IPS-20b (cell line): ENCODE results near the gene DRAM1.

Experiments
- H3K27ac ChIP-seq: one replicate; pipeline ENCODE4 v1.5.1; 2013; ENCODE audit warnings: low read length
- H3K27me3 ChIP-seq: 2 replicates; pipeline ENCODE4 v1.6.1; 2013; ENCODE audit warnings: mild to moderate bottlenecking, low read length, inconsistent platforms; ENCODE audit not compliant: insufficient read depth
- H3K36me3 ChIP-seq: 2 replicates; pipeline ENCODE4 v1.6.1; 2013; ENCODE audit warnings: low read depth, mild to moderate bottlenecking, inconsistent platforms, low read length, moderate library complexity; ENCODE audit not compliant: insufficient read depth
- H3K4me1 ChIP-seq: 2 replicates; pipeline ENCODE4 v1.6.1; 2013; ENCODE audit warnings: mild to moderate bottlenecking, control low read depth, inconsistent platforms, low read length, moderate library complexity; ENCODE audit not compliant: insufficient read depth
- H3K4me3 ChIP-seq: 2 replicates; pipeline ENCODE4 v1.5.1; 2013; ENCODE audit warnings: mild to moderate bottlenecking, low read length, inconsistent platforms
- H3K9ac ChIP-seq: 2 replicates; pipeline ENCODE4 v1.6.1; 2013; ENCODE audit warnings: low read depth, mild to moderate bottlenecking, inconsistent platforms, low read length, moderate library complexity
- H3K9me3 ChIP-seq: 2 replicates; pipeline ENCODE4 v1.6.1; 2013; ENCODE audit warnings: mild to moderate bottlenecking, low read depth, low read length, inconsistent platforms; ENCODE audit not compliant: insufficient read depth

Gene DRAM1

DNA sequence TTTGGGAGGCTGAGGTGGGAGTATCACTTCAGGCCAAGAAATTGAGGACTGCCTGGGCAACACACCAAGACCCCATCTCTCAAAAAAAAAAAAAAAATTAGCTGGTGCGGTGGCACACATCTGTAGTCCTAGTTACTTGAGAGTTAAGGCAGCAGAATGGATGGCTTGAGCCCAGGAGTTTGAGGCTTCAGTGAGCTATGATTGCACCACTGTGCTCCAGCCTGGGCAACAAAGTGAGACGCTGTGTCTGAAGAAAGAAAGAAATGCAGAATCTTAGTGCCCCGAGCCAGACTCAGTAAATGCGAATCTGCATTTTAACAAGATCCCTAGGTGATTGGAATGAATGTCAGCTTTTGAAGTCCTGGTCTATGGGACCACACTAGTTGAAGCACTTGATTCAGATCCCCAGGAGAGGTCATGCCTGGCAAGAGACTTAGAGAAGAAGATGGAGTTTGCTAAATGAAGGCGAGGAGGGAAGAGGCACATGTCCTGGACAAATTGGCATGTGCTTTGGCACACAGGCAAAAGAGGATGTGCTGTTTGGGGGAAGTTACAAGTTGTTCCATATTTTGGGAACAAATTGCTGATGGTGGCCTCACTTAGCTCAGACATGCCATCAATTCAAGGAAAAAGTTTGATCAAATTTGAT is 56.6 kb downstream of the DRAM1 start:
- 0 out of 2 replicates have a peak, but pooled peaks cover 4% of the 10 kb centered on the region for H3K4me1 ChIP-seq
- no peak overlapping the region for H3K27ac ChIP-seq

DNA sequence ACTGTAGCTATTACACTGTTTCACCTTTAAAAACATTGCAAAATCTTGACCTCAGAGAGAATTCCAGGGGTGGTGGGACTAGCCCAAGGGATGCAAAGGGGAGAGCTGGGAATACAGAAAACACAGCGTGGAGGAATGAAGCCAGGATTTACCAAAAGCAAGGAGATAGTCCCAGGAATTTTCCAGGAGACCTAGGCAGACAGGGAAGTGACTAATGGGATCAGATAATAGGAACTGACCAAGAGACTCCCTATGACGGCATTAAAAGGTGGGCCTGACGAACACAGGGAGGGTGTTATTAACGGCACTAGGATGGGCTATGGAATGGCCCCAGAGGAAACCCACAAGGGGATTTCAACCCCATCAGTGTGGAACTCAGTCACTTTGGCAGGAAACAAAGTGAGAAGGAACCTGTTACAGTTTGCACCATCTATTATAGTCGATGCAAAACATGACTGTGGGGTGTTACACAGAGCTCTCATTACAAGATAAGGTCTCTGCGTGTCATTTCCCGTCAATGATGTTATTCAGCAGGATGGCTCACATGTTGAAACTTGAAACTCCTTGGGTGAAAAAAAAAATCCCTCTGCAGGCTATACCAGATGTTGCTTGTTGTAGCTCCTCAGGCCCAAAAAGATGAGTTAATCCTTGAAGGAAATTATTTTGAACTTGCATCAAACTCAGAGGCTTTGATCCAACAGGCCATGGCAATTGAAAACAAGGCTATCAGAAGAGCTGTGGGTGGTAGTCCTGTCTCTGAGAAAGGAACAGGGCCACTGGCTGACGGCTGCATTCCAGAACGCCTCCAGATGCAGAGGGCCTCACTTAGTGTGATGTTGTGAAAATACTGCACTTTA is 58.7 kb downstream of the DRAM1 start:
- Histone ChIP-seq H3K9ac (no peak overlapping the region), H3K9me3 (no peaks in the 10 kb centered on the region), H3K4me3 (no peak overlapping the region), H3K27ac (no peak overlapping the region), H3K27me3 (no peaks in the 10 kb centered on the region), H3K36me3 (no peaks in the 10 kb centered on the region), H3K4me1 (0 out of 2 replicates have a peak, but pooled peaks cover 4% of the 10 kb centered on the region)

More for the DNA sequence above, 56.6 kb downstream of the DRAM1 start:
- Histone ChIP-seq H3K9ac (no peak overlapping the region), H3K9me3 (no peaks in the 10 kb centered on the region), H3K4me3 (no peak overlapping the region), H3K36me3 (no peaks in the 10 kb centered on the region), H3K27me3 (no peaks in the 10 kb centered on the region)

DNA sequence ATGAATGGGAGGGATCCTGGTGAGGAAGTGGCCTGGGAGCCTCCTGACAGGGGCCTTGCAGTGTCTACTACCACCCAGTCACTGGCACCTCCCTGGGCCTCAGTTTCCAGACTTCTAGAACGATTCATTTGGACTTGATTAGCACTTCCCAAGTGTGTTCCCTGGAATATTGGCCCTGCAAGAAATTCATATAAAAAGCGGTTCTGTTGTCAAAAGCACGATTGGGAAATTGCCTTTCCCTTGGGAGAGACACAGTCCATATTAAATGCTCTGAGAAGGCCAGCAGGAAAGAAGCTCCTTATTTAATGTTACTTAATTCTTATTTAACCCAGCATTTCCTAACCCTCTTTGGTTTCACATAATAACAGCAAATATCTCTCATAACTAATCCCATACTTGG is 61.9 kb downstream of the DRAM1 start:
- Histone ChIP-seq H3K4me3 (no peak overlapping the region), H3K9ac (no peak overlapping the region), H3K27me3 (no peaks in the 10 kb centered on the region), H3K4me1 (0 out of 2 replicates have a peak, but pooled peaks cover 4% of the 10 kb centered on the region), H3K27ac (no peak overlapping the region), H3K9me3 (no peaks in the 10 kb centered on the region), H3K36me3 (no peaks in the 10 kb centered on the region)

DNA sequence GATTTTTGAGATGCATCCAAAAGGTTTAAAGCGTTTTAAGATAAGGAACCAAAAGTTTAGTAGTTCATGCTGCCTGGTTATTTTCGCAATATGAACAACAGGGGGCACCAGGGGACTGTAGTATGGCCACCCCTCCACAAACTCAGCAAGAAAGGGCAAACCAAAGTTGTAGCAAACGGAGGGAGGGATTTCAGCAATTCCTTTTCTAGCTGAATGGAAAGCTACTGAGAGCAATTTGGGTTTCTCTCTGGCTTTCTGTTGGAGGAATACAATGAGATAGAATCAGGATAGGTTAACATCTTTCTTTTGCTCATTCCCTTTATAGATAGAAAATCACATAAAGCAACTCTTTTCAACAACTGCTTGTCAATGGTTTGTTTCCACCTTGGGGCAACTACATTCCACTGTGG is 62.5 kb downstream of the DRAM1 start:
- H3K9ac ChIP-seq = no peak overlapping the region
- no peaks in the 10 kb centered on the region for H3K27me3 ChIP-seq
- 0 out of 2 replicates have a peak, but pooled peaks cover 4% of the 10 kb centered on the region for H3K4me1 ChIP-seq
- no peak overlapping the region for H3K4me3 ChIP-seq
- H3K36me3 ChIP-seq = no peaks in the 10 kb centered on the region
- no peak overlapping the region for H3K27ac ChIP-seq
- H3K9me3 ChIP-seq = no peaks in the 10 kb centered on the region

DNA sequence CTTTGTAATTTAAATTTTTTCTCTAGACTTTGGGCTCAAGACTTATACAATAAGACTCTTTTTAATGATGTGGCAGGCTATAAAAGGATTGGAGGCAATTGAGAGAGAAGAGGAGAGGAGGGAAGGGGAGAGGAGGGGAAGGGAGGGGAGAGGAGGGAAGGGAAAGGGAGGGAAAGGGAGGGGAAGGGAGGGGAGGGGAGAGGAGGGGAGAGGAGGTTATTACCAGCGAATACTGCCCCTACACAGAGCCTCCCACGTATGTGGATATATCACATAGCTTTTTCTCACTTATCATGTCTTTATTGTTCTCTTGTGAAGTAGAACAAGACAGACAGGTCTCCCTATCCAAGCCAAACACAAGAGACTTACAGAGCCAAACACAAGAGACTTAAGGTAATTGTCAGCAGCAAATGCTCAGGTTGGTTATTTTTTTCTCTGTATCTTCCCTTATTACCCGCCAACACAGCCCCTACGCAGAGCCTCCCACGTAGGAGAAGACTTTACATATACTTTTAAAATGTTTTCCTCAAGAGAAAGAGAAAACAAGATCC is 63.1 kb downstream of the DRAM1 start:
- no peaks in the 10 kb centered on the region for H3K9me3 ChIP-seq
- H3K27me3 ChIP-seq = no peaks in the 10 kb centered on the region
- no peak overlapping the region for H3K27ac ChIP-seq
- no peak overlapping the region for H3K4me3 ChIP-seq
- H3K9ac ChIP-seq = no peak overlapping the region
- H3K36me3 ChIP-seq = no peaks in the 10 kb centered on the region
- H3K4me1 ChIP-seq = 0 out of 2 replicates have a peak, but pooled peaks cover 4% of the 10 kb centered on the region

DNA sequence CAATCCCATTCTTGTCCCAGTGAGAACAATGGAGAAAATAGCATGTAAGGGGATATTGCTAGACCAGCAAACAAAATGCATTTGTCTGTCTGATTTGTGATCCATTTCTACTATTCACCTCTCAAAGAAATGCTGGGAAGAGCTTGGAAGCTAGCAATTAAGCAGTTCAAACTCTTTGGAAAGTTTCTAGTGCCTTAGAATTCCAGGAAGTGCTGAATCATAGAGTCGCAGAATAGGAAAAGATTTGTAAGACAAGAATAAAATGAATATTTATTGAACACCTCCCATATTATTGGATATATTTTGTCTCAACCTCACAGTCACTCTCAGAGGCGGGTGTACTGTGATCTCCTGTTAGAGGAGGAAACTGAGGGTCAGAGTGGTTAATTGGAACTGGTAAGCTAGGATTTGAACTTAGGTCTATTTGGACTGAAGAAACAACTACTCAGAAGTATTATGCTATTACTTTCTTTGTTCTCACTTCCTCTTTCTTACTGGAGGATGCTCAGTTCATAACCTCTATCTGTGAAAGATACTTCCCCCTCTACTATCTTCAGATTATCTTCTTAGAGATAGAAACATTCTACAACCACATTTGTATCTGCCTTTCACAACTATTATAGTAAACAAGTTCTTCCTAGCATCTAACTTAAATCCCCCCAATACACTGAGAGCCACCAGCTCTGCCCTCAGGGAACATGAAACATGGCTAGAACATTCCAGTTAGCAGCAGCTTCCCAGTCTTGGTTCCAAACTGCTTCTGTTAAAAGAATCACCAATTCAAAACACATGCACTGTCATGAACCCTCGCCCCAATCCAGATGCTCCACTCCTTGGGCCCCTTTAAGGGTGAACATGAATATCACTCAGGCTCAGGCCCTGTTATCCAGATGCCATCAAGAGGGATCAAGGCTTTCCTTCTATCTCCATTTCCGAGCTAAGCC is 64.2 kb downstream of the DRAM1 start:
- H3K36me3 ChIP-seq = no peaks in the 10 kb centered on the region
- H3K4me1 ChIP-seq = no peaks in the 10 kb centered on the region
- no peaks in the 10 kb centered on the region for H3K9me3 ChIP-seq
- no peak overlapping the region for H3K4me3 ChIP-seq
- H3K27me3 ChIP-seq = no peaks in the 10 kb centered on the region
- H3K27ac ChIP-seq = no peak overlapping the region
- no peak overlapping the region for H3K9ac ChIP-seq

DNA sequence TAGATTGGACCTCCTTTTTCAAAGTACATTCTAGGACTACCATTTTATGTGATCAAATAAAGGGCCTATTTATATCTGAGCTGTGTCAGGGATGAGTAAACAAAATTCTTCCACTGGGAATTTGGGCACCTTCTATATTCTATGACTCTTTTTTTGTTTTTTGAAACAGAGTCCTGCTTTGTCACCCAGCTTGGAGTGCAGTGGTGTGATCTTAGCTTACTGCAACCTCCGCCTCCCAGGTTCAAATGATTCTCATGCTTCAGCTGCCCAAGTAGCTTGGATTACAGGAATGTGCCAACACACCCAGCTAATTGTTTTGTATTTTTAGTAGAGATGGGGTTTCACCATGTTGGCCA is 64.8 kb downstream of the DRAM1 start:
- H3K4me3 ChIP-seq = no peak overlapping the region
- H3K9me3 ChIP-seq = no peaks in the 10 kb centered on the region
- H3K27me3 ChIP-seq = no peaks in the 10 kb centered on the region
- H3K27ac ChIP-seq = no peak overlapping the region
- H3K4me1 ChIP-seq = no peaks in the 10 kb centered on the region
- no peak overlapping the region for H3K9ac ChIP-seq
- H3K36me3 ChIP-seq = no peaks in the 10 kb centered on the region

DNA sequence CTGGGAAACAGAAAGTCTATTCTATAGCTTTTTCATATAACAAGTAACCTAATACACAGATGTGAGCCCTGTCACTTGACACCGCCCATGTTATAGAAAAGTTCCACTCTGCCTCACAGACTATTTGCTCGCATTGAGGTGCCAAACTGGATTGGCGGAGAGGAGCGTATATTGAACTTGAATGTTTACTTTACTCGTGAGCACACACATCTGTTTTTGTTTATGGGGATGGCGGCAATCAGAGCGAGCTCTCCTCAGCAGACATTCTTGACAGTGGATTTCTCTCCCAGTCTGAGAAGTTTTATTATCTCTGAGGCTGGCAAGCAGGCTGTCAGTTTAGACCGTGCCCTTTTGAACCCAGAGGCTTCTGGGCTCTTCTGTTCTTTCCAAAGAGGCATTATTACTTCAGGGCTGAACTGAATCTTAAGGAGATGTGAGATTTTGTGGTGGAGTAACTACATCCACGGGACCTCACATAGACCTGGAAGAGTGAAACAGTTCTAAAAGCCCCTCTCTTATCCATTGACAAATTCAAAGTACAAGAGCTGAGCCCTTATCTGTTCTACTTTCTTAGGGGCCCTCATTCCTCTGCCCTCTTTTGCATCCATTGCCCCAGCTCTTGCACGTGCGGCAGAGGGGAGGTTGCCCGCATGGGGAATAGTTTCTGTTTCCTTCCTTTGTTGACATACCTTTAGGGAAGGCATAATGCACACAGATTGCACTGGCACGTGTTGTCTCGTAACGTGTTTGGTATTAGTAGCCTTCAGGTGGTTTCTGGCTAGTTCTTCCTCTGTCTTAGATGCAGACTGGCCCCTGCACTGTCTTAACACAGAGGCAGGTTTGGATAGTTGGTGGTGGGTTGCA is 68.2 kb downstream of the DRAM1 start:
- Histone ChIP-seq H3K27ac (no peak overlapping the region), H3K4me1 (no peaks in the 10 kb centered on the region), H3K4me3 (no peak overlapping the region)

DNA sequence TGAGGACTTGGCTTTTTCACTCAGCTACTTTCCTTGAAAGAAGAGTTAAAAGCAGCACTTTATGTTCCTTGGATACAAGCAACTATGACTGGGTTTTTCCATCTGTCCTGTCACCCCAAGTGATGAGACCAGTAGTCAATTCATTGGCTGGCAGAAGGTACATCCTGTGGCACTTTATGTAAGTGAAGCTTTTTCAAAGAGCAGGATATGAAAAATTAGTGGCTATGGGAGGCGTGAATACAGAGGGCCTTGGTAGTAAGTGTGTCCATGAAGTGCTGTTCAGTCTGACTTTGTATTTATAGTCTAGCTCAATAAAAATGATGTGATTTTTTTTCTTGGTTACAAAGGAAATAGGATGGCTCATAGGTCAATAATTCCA is 68.8 kb downstream of the DRAM1 start:
- Histone ChIP-seq H3K27ac (no peak overlapping the region), H3K9me3 (no peaks in the 10 kb centered on the region), H3K9ac (no peak overlapping the region), H3K4me1 (no peaks in the 10 kb centered on the region), H3K27me3 (no peaks in the 10 kb centered on the region), H3K36me3 (no peaks in the 10 kb centered on the region), H3K4me3 (no peak overlapping the region)

More for the DNA sequence above, 68.2 kb downstream of the DRAM1 start:
- H3K9me3 ChIP-seq = no peaks in the 10 kb centered on the region
- no peaks in the 10 kb centered on the region for H3K36me3 ChIP-seq
- H3K27me3 ChIP-seq = no peaks in the 10 kb centered on the region
- no peak overlapping the region for H3K9ac ChIP-seq

DNA sequence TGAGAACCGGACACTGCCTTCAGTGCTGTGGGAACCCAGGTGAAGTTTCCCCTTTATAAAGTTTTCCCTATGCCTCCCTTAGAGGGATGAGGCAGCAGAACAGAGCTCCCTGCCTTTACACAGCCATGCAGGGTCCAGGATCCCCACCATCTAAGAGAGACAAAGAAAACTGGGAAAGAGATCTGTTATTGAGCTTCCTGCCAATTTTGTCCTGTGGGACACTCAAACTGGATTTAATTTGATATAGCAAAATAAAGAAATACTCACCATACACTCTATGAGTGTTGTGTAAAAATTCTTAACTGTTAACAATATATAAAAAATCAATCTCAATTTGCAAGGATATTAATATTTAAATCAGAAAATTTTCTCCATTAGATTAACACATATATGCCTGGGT is 69.9 kb downstream of the DRAM1 start:
- Histone ChIP-seq H3K27me3 (no peaks in the 10 kb centered on the region), H3K36me3 (no peaks in the 10 kb centered on the region), H3K27ac (no peak overlapping the region), H3K9ac (no peak overlapping the region), H3K4me1 (no peaks in the 10 kb centered on the region), H3K9me3 (no peaks in the 10 kb centered on the region), H3K4me3 (no peak overlapping the region)
